Aorta (tissue), 5 donors: ENCODE measurements around the gene RNF213. TPM values are rescaled to one million over a fixed set of nuclear protein-coding genes. Genes with fewer than 3 reads are reported as not detected.

Experiments
- ATAC-seq: fragments of 200-7000 bp; cut with Tn5 transposase; one replicate; pipeline ENCODE4 v1.9.1; 2022; ENCODE audit warnings: moderate library complexity; ENCODE audit not compliant: low FRiP score
- DNase-seq, 2 donors: peaks; one replicate each; pipeline ENCODE4 v3.0.0-alpha.2; 2020
- H3K27ac ChIP-seq, 2 donors: one replicate each; pipeline ENCODE4 v1.5.1; 2013; ENCODE audit warnings: low read length in 2 of 2, mild to moderate bottlenecking in 2 of 2, moderate library complexity in 2 of 2, control low read depth in 1 of 2, inconsistent platforms in 1 of 2, low read depth in 1 of 2
- H3K27me3 ChIP-seq, 2 donors: one replicate each; pipeline ENCODE4 v1.6.1; 2013; ENCODE audit warnings: control low read depth in 1 of 2, low read length in 1 of 2, mild to moderate bottlenecking in 1 of 2, moderate library complexity in 1 of 2; ENCODE audit not compliant: insufficient read depth in 2 of 2, control insufficient read depth in 1 of 2
- H3K36me3 ChIP-seq, 2 donors: one replicate each; pipeline ENCODE4 v1.6.1; 2013; ENCODE audit warnings: control low read depth in 1 of 2, low read length in 1 of 2, mild to moderate bottlenecking in 1 of 2; ENCODE audit not compliant: insufficient read depth in 2 of 2, control insufficient read depth in 1 of 2
- H3K4me1 ChIP-seq, 2 donors: one replicate each; pipeline ENCODE4 v1.6.1; 2013; ENCODE audit warnings: low read length in 2 of 2, control low read depth in 1 of 2, mild to moderate bottlenecking in 1 of 2, moderate library complexity in 1 of 2; ENCODE audit not compliant: insufficient read depth in 2 of 2, control insufficient read depth in 1 of 2
- H3K4me3 ChIP-seq, 2 donors: one replicate each; pipeline ENCODE4 v1.5.1; 2013; ENCODE audit warnings: low read length in 2 of 2, control low read depth in 1 of 2, mild to moderate bottlenecking in 1 of 2
- H3K9me3 ChIP-seq: one replicate; pipeline ENCODE4 v1.6.1; 2013; ENCODE audit warnings: mild to moderate bottlenecking, low read length; ENCODE audit not compliant: control insufficient read depth
- WGBS, 2 donors: extraction: QIAGEN DNeasy Blood & Tissue Kit; methylation state at CpG; one replicate each; pipeline ENCODE4 v1.1.7; 2013; 5-methylcytosine and 5-hydroxymethylcytosine counted together
- intact Hi-C, 2 donors: fragments of 100-400 bp; cut with DNase I; formaldehyde crosslinking; loops; one replicate each; pipeline versions ENCODE4 v1.14.2 to v1.15.0; 2022
- polyA plus RNA-seq, 2 donors: library from polyadenylated mRNA; stranded (reverse); fragments of 200-250 nt; gene quantifications; one replicate each; pipeline ENCODE4 v1.2.3, GENCODE V29; 2013
- total RNA-seq, 2 donors: library from RNA; stranded (reverse); fragmentation: NEBNext Ultra II Directional; extraction: Animal tissue kit (Norgen Biotek cat#: 25700); gene quantifications; one replicate each; pipeline ENCODE4 v1.2.1, GENCODE V29; 2021
- donor health status: healthy with polysubstance abuse.
- donor health status: Bipolar disorder and iron deficiency.
- donor health status: DM: no; HTN: no; CAD: no.
- donor health status: DM: no; HTN: no; CAD: no.
- donor health status: DM: yes; HTN: yes; CAD: no.

Gene RNF213
- total and polyA plus RNA-seq, 4 donors: 18.7 to 231 (median 105) TPM

GRCh38 chr17:80316927-80317705 lies 56.5 kb downstream of the RNF213 start:
- H3K27ac ChIP-seq: no peak overlapping the region
- no peak for ATAC-seq

GRCh38 chr17:80317706-80317980 lies 57.0 kb downstream of the RNF213 start:
- intact Hi-C loops: no loop called here
- Histone ChIP-seq H3K4me1 (no peaks in the 10 kb centered on the region), H3K27ac (no peak overlapping the region), H3K9me3 (no peaks in the 10 kb centered on the region), H3K4me3 (no peak overlapping the region), H3K36me3 (peaks cover 6% of the 10 kb centered on the region in 2 donors), H3K27me3 (no peaks in the 10 kb centered on the region)
- ATAC-seq: no peak
- no peak for DNase-seq
- WGBS, 2 donors: 55 to 61% methylated on average over 5 of the region's 5 CpGs

More at GRCh38 chr17:80316927-80317705, 56.5 kb downstream of the RNF213 start:
- Histone ChIP-seq H3K4me1 (no peaks in the 10 kb centered on the region), H3K36me3 (peaks cover 6% of the 10 kb centered on the region in 2 donors), H3K27me3 (no peaks in the 10 kb centered on the region), H3K9me3 (no peaks in the 10 kb centered on the region), H3K4me3 (no peak overlapping the region)
- 72 to 73% methylated on average over 26 of the region's 26 CpGs for WGBS, 2 donors
- intact Hi-C loops: no loop called here
- DNase-seq: peak in 1 of 2 donors; percentile 73

DNA sequence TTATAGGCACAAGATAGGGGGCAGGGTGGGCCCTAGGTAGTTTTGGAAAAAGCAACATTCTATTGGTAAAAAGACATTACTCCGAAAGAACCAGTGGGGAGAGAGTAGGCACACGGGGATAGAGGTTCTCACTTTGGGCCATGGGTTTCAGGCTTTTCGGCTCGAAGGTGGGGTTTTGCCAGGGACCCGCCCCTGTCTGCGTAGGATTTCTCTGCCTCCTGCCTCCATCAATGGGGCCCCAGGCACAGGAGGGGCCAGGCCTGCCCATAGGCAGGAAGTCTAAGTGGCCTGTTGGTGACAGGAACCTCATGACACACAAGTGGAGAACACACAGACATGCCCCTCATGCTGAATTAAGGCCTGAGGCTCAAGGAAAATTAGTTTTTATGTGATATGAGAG lies 57.5 kb downstream of the RNF213 start:
- DNase-seq (peak in 1 of 2 donors; percentile 34), ATAC-seq (no peak)
- H3K9me3 ChIP-seq: no peaks in the 10 kb centered on the region
- H3K27me3 ChIP-seq: no peaks in the 10 kb centered on the region
- WGBS, 2 donors: 96 to 98% methylated on average over 6 of the region's 6 CpGs
- H3K4me3 ChIP-seq: no peak overlapping the region
- intact Hi-C loops: no loop called here
- H3K27ac ChIP-seq: no peak overlapping the region
- no peaks in the 10 kb centered on the region for H3K4me1 ChIP-seq
- H3K36me3 ChIP-seq: peaks cover 4 to 6% of the 10 kb centered on the region in 2 donors

- Histone ChIP-seq H3K4me1 (no peaks in the 10 kb centered on the region), H3K27ac (no peak overlapping the region), H3K27me3 (no peaks in the 10 kb centered on the region), H3K36me3 (peaks cover 3 to 6% of the 10 kb centered on the region in 2 donors), H3K4me3 (no peak overlapping the region), H3K9me3 (no peaks in the 10 kb centered on the region)
- ATAC-seq (no peak), DNase-seq (peak in 1 of 2 donors; percentile 66)
- WGBS, 2 donors: 79 to 83% methylated on average over 22 of the region's 22 CpGs
- intact Hi-C loops: no loop called here
Observed at GRCh38 chr17:80319262-80319998, 58.8 kb downstream of the RNF213 start.

DNA sequence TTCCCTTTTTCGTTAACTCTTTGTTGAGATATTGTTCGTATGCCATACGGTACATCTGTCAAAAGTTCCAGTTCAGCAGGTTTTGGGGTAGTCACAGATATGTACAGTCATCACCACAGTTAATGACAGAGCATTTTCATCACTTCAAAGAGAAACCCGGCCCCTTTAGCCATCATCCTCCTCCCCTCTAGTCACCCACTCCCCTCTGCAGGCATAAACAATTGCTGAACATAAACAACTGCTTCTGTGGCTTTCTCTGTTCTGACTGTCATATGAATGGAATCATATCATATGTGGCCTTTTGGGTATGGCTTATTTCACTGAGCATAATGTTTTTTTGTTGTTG lies 59.3 kb downstream of the RNF213 start:
- intact Hi-C loops: no loop called here
- Histone ChIP-seq H3K36me3 (peaks cover 4 to 6% of the 10 kb centered on the region in 2 donors), H3K27me3 (no peaks in the 10 kb centered on the region), H3K27ac (no peak overlapping the region), H3K9me3 (no peaks in the 10 kb centered on the region), H3K4me1 (no peaks in the 10 kb centered on the region), H3K4me3 (no peak overlapping the region)
- DNase-seq (no peak), ATAC-seq (no peak)
- 83 to 92% methylated on average over 4 of the region's 4 CpGs for WGBS, 2 donors

GRCh38 chr17:80320496-80320895 lies 59.8 kb downstream of the RNF213 start:
- intact Hi-C loops: no loop called here
- no peak overlapping the region for H3K27ac ChIP-seq
- ATAC-seq: no peak
- DNase-seq: peak in 1 of 2 donors; percentile 53
- 96% methylated on average over 15 of the region's 15 CpGs for WGBS, 2 donors
- no peak overlapping the region for H3K4me3 ChIP-seq
- H3K36me3 ChIP-seq: peaks cover 6% of the 10 kb centered on the region in 2 donors
- no peaks in the 10 kb centered on the region for H3K9me3 ChIP-seq
- no peaks in the 10 kb centered on the region for H3K27me3 ChIP-seq
- no peaks in the 10 kb centered on the region for H3K4me1 ChIP-seq

DNA sequence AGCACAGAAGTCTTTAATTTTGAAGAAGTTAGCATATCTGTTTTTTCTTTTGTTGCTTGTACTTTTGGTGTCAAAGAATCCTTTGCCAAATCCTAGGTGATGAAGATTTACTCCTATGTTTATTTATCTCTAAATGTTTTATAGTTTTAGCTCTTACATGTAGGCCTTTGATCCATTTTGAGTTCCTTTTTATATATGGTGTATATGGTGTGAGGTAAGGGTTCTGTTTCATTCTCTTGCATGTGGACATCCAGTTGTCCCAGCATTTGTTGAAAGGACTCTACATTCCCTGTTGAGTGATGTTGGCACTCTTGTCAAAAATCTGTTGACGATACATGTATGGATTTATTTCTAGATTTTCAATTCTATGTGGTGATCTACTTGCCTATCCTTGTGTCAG lies 62.2 kb downstream of the RNF213 start:
- Histone ChIP-seq H3K9me3 (no peaks in the 10 kb centered on the region), H3K4me3 (no peak overlapping the region), H3K36me3 (peaks cover 6 to 10% of the 10 kb centered on the region in 2 donors), H3K27ac (no peak overlapping the region), H3K27me3 (no peaks in the 10 kb centered on the region), H3K4me1 (no peaks in the 10 kb centered on the region)
- intact Hi-C loops: no loop called here
- 97 to 100% methylated on average over 1 of the region's 1 CpG for WGBS, 2 donors
- no peak for DNase-seq
- ATAC-seq: no peak

DNA sequence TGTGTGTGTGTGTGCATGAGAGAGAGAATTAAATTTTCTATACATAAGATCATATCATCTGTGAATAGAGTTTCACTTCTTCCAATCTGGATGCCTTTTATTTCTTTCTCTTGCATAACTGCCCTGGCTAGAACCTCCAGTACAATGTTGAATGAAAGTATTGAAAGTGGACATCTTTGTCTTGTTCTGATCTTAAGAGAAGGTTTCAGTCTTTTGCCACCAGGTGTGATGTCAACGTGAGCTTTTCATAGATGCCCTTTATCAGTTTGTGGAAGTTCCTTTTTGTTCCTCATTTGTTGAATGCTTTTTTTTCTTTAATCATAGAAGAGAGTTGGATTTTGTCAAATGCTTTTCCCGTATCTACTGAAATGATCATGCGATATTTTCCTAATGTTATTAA lies 63.3 kb downstream of the RNF213 start:
- DNase-seq (no peak), ATAC-seq (no peak)
- intact Hi-C loops: no loop called here
- Histone ChIP-seq H3K9me3 (no peaks in the 10 kb centered on the region), H3K36me3 (peaks cover 8 to 10% of the 10 kb centered on the region in 2 donors), H3K4me1 (no peaks in the 10 kb centered on the region), H3K4me3 (no peak overlapping the region), H3K27me3 (no peaks in the 10 kb centered on the region), H3K27ac (no peak overlapping the region)
- WGBS, 2 donors: 92 to 96% methylated on average over 3 of the region's 3 CpGs

DNA sequence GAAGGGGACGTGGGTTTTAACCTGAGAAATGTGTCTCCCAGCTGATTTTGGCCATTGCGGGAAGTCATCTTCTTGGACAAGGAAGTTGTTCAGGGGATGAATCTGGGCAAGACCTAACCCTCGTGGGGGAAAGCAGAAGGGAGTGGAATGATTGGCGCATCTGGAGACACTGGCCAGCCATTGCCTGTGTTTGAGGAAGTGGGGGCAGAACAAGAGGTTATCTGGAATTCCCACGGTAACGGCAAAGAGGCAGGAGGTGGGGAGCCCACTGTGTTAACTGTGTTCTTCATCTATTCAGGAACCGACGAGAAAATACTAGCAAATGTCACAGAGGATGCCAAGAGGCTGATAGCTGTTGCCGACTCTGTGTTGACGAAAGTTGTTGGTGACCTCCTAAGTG lies 66.9 kb downstream of the RNF213 start:
- Histone ChIP-seq H3K4me3 (no peak overlapping the region), H3K27ac (no peak overlapping the region), H3K36me3 (peaks cover 2 to 7% of the 10 kb centered on the region in 2 donors), H3K27me3 (no peaks in the 10 kb centered on the region), H3K9me3 (no peaks in the 10 kb centered on the region), H3K4me1 (no peaks in the 10 kb centered on the region)
- no peak for ATAC-seq
- 73 to 76% methylated on average over 10 of the region's 10 CpGs for WGBS, 2 donors
- intact Hi-C loops: no loop called here
- DNase-seq: peak; percentile 16 to 61
